SK-MEL-5 (cell line): Measurements from ENCODE around the gene ACTR3C. TPM values are rescaled to one million over a fixed set of nuclear protein-coding genes. Genes with fewer than 3 reads are reported as not detected.
"Not testable (repeated sequence)": the region's sequence is repeated elsewhere in the genome, so short reads cannot be mapped to it uniquely, and the experiment has no call there.

Experiments used
- DNase-seq: peaks from one replicate; pipeline ENCODE4 v3.0.0-alpha.2; 2016; ENCODE audit warnings: low read depth, low spot score
- in situ Hi-C: cut with HindIII; loops from 2 replicates; pipeline ENCODE4 v1.10.0; 2016; ENCODE audit warnings: low sequenced_read_pairs, high pct_unique_total_duplicates, low pct_unique_long_range_greater_than_20kb
- total RNA-seq: library from RNA; depleted of rRNA; stranded (reverse); fragments of >200 nt; shearing (Covaris generic); gene quantifications from 2 replicates; pipeline ENCODE4 v1.2.3, GENCODE V29; 2014

Gene ACTR3C
- total RNA-seq, 1 experiment from 2014 or later = not detected

DNA sequence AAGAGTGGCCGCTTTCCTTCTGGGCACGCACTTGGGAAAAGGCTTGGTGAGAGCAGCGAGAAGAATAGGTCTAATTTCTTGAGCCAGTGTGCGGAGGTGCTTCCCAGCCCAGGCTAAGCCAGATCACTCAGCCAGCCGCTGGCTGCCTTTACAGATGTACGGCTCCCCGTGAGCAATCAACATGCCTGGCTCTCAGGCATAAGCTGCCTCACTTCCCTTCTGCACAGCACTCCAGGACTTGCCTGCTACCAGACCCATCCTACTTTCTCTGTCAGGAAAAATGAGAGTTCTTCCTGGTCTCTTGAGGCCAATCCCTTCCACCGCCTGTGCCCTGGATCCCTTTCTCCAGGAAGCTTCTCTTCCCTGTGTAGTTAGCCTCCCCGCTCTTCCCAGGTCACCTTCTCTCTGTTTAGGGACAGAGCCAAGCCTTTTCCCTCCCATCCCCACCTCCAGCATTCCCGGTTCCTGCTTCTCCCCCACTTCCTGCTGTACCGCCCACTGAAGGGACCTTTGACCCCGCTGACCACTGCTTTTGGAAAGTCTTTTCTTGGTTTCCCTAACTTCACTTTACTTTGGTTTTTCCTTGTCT is 1.1 kb upstream of the ACTR3C start:
- DNase-seq = no peak
- in situ Hi-C loops = no loop called here

DNA sequence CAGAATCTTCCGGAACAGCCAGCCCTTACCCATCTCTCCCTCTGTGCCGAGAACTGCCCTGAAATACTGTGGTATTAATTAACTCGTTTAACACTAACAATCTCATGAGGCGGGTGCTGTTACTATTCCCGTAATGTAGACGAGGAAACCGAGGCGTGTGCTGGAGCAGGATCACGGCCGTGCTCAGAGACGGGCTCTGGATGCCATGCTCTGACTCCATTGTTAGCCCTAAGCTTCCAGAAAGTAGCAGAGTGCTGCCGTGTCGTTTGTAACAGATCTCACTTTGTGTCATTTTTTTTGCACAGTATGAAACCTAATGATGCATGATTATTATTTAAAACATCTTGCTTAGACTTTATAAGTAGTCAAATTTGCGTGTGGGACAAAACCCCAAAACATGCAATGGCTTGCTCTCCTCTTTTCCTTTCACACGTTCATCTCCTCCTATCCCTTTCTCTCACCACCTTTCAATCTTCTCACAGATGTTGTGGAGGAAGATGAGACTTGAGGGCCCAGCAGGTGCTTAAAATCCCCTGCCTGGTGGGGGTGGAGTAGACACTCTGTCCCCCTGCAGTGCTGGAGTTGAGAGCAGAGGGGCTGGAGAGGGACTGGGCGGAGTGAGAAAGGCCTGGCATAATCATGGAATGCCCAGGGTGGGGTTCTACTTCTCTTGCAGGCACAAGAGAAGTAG is 482 bp upstream of the ACTR3C start:
- no peak for DNase-seq
- in situ Hi-C loops = no loop called here

- DNase-seq = no peak
- in situ Hi-C loops = no loop called here
These were observed 1.1 kb downstream of the ACTR3C start for GRCh38 chr7:150322114-150322832.

- DNase-seq = no peak
- in situ Hi-C loops = no loop called here
These were observed 1.6 kb downstream of the ACTR3C start for GRCh38 chr7:150321788-150322113.

DNA sequence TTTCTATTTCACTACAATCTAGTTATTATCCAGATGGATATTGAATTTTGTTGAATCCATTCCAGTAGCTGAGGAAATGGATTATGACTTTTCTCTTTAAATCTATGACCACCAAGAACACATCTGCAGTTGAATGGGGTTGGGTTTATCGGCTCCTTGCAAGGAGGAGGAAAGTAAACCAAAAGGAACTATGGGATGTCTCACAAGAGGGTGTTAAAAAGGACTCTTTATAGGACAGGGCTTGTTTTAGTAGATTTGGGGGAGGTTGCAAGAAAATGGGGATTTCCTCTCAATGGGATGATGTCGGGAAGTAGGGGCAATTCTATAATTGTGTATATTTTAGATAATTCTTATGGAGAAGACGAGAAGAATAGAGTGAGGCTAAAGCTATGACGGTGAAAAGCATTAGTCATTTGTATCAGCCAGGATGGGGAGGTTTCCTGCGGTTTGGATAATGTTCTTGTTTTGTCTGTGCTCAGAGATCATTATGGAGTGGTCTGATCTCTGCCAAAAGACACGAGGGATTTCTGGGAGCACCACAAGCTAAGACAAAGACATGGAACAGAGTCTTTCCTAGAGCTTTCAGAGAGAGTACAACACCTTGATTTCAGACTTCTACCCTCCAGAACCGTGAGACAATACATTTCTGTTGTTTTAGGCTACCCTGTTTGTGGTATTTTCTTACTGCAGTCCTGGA is 5.4 kb downstream of the ACTR3C start:
- no peak for DNase-seq
- in situ Hi-C loops = no loop called here

- DNase-seq, in situ Hi-C loops: not testable (repeated sequence)
These were observed 6.4 kb downstream of the ACTR3C start for GRCh38 chr7:150316987-150317386.

DNA sequence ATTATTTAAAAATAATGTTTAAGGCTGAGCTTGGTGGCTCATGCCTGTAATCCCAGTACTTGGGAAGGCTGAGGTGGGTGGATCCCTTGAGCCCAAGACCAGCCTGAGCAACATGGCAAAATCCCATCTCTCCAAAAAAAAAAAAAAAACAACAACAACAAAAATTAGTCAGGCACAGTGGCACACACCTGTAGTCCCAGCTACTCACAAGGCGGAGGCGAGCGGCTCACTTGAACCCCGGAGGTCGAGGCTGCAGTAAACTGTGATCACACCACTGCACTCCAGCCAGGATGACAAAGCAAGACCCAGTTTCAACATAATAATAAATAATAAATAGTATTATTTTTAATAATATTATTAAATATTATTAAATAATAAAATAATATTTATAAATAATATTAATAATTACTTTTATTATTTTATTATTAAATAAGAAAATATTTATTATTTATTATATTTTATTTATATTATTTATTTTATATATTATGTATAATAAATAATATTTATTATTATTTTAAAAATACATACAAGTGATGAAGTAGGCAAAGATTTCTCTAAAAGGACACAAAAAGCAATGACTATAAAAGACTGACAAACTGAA is 8.6 kb downstream of the ACTR3C start:
- DNase-seq = no peak
- in situ Hi-C loops = no loop called here

- no peak for DNase-seq
- in situ Hi-C loops = no loop called here
These were observed 9.5 kb downstream of the ACTR3C start for GRCh38 chr7:150313870-150314269.

GRCh38 chr7:150313367-150313809 is 10.0 kb downstream of the ACTR3C start:
- no peak for DNase-seq
- in situ Hi-C loops = no loop called here

- DNase-seq, in situ Hi-C loops: not testable (repeated sequence)
These were observed 10.5 kb downstream of the ACTR3C start for GRCh38 chr7:150312649-150313366.

DNA sequence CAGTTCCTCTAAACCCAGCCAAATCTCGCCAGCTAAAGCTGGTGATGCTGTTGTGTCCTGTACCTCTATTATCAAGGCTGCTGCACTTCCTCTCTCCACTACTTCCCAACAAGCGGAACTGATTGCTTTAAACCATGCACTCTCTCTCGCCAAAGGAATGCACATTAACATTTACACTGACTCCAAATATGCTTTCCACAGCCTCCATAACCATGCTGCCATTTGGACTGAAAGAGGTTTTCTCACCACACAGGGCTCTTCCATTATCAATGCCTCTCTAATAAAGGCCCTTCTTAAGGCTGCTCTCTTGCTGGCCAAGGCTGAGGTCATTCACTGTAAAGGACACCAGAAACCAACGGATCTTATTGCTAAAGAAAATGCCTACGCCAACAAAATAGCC is 11.6 kb downstream of the ACTR3C start:
- in situ Hi-C loops = no loop called here
- no peak for DNase-seq

DNA sequence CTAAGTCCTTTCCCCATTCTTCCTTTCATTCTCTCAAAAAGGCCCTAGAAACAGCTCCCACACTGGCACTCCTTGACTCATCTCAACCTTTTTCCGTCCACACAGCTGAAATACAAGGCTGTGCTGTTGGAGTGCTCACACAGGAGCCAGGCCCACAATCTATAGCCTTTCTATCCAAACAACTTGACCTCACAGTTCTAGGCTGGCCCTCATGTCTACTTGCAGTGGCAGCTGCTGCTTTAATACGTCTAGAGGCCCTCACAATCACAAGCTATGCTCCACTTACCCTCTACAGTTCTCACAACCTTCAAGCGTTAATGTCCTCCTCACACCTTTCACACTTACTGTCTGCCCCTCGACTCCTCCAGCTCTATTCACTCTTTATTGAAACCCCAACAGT is 12.2 kb downstream of the ACTR3C start:
- no peak for DNase-seq
- in situ Hi-C loops = no loop called here

- in situ Hi-C loops = no loop called here
- no peak for DNase-seq
These were observed 14.8 kb downstream of the ACTR3C start for GRCh38 chr7:150308575-150308974.

DNA sequence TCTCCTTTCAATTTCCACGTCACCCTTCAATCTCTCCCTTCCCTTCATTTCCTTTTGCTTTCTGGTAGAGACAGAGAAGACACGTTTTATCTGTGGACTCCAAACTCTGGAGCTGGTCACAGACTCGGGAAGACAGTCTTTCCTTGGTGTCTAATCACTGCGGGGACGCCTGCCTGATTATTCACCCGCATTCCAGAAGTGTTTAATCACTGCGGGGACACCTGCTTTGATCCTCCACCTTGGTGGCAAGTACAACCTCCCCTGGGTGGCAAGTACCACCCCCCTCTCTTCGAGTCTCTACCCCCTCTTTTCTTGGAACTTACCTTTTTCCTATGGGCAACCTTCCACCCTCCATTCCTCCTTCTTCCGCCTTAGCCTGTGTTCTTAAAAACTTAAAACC is 15.4 kb downstream of the ACTR3C start:
- in situ Hi-C loops = no loop called here
- DNase-seq = no peak

DNA sequence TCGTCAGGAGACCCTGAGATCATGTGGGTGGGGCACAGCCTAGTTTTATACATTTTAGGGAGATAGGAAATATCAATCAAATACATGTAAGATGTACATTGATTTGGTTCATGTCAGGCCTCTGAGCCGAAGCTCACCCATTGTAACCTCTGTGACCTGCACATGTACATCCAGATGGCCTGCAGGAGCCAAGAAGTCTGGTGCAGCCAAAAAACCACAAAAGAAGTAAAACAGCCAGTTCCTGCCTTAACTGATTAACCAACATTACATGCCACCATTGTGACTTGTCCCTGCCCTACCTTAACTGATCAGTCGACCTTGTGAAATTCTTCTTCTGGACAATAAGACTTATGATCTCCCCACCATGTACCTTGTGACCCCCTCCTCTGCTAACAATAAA is 16.2 kb downstream of the ACTR3C start:
- no peak for DNase-seq
- in situ Hi-C loops = no loop called here

DNA sequence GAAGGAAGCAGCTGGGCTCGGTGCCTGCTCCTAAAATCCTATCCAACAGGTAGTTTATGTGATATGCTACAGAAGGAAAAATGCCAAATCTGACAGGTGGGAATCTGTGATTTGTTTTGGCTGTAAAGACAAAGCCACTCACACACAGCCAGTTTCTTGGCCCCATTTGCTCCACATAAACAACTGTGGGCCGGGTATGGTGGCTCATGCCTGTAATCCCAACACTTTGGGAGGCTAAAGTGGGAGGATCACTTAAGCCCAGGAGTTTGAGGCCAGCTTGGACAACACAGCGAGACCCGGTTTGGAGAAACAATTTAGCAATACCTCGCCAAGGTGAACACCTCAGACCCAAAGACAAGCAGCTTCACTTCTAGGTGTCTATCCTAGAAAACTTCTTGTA is 17.0 kb downstream of the ACTR3C start:
- in situ Hi-C loops, DNase-seq: not testable (repeated sequence)

DNA sequence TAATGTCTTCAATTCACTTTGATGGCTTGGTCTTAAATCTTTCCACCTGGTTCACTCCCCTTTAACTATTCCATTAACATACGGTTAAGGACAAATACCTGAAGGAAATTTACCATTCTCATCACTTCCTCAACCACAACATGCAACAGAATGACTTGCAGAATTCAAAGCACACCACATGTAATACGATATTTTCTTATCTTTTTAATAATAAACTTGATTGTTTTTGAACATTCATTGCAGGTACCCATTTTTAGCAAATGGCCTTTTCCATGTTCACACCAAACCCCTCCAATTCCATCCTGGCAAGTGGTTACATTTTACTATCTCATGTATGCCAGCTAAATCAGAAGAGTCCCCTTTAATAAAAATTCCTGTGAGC is 17.5 kb downstream of the ACTR3C start:
- DNase-seq, in situ Hi-C loops: not testable (repeated sequence)
